Mesendoderm (in vitro differentiated cells): ENCODE results near the gene CCDC197.

Experiments
- DNase-seq: peaks from one replicate; pipeline ENCODE4 v3.0.0; 2013
- H2AK5ac ChIP-seq: 2 replicates; pipeline ENCODE4 v1.6.1; 2013; ENCODE audit warnings: low read length, inconsistent platforms
- H2BK120ac ChIP-seq: 2 replicates; pipeline ENCODE4 v1.6.1; 2013; ENCODE audit warnings: low read depth, mild to moderate bottlenecking, low read length, moderate library complexity, mixed read lengths
- H2BK15ac ChIP-seq: replicated peaks from 2 replicates; pipeline ENCODE4 v1.6.1; 2013; ENCODE audit warnings: low read depth, mild to moderate bottlenecking, moderate library complexity
- H2BK5ac ChIP-seq: 2 replicates; pipeline ENCODE4 v1.6.1; 2013; ENCODE audit warnings: low read length, inconsistent platforms
- H3K18ac ChIP-seq: 2 replicates; pipeline ENCODE4 v1.6.1; 2013; ENCODE audit warnings: mild to moderate bottlenecking, low read length, mixed read lengths
- H3K23ac ChIP-seq: one replicate; pipeline ENCODE4 v1.6.1; 2013; ENCODE audit warnings: low read length
- H3K27ac ChIP-seq: 2 replicates; pipeline ENCODE4 v1.5.1; 2013; ENCODE audit warnings: low read depth, mild to moderate bottlenecking, inconsistent platforms, low read length, moderate library complexity
- H3K27me3 ChIP-seq: 2 replicates; pipeline ENCODE4 v1.6.1; 2013; ENCODE audit warnings: low read length, control low read depth, mild to moderate bottlenecking, inconsistent platforms; ENCODE audit not compliant: insufficient read depth, poor library complexity
- H3K36me3 ChIP-seq: 2 replicates; pipeline ENCODE4 v1.6.1; 2013; ENCODE audit warnings: low read length, inconsistent platforms; ENCODE audit not compliant: control insufficient read depth, insufficient read depth
- H3K4ac ChIP-seq: one replicate; pipeline ENCODE4 v1.6.1; 2013; ENCODE audit warnings: low read depth, mild to moderate bottlenecking, low read length, moderate library complexity
- H3K4me1 ChIP-seq: 2 replicates; pipeline ENCODE4 v1.6.1; 2013; ENCODE audit warnings: low read depth, low read length, inconsistent platforms; ENCODE audit not compliant: control insufficient read depth
- H3K4me2 ChIP-seq: 2 replicates; pipeline ENCODE4 v1.6.1; 2013; ENCODE audit warnings: low read length
- H3K4me3 ChIP-seq: 2 replicates; pipeline ENCODE4 v1.5.1; 2013; ENCODE audit warnings: mild to moderate bottlenecking, low read length
- H3K56ac ChIP-seq: one replicate; pipeline ENCODE4 v1.6.1; 2013; ENCODE audit warnings: low read length
- H3K79me1 ChIP-seq: 2 replicates; pipeline ENCODE4 v1.6.1; 2013; ENCODE audit warnings: low read length, inconsistent platforms
- H3K79me2 ChIP-seq: 2 replicates; pipeline ENCODE4 v1.6.1; 2013; ENCODE audit warnings: mild to moderate bottlenecking, low read length; ENCODE audit not compliant: control insufficient read depth, insufficient read depth
- H3K9ac ChIP-seq: 2 replicates; pipeline ENCODE4 v1.6.1; 2013; ENCODE audit warnings: low read length, inconsistent platforms
- H4K5ac ChIP-seq: one replicate; pipeline ENCODE4 v1.6.1; 2013; ENCODE audit warnings: low read length
- H4K8ac ChIP-seq: one replicate; pipeline ENCODE4 v1.6.1; 2013; ENCODE audit warnings: low read depth, mild to moderate bottlenecking, control low read depth, low read length, moderate library complexity
- WGBS: extraction: QIAGEN DNeasy Blood & Tissue Kit; methylation state at CpG from one replicate; pipeline ENCODE4 v1.1.7; 2013; ENCODE audit warnings: low lambda C conversion rate, missing lambda C conversion rate; ENCODE audit not compliant: insufficient coverage; ENCODE audit errors: extremely low coverage; 5-methylcytosine and 5-hydroxymethylcytosine counted together

The CCDC197 gene

DNA sequence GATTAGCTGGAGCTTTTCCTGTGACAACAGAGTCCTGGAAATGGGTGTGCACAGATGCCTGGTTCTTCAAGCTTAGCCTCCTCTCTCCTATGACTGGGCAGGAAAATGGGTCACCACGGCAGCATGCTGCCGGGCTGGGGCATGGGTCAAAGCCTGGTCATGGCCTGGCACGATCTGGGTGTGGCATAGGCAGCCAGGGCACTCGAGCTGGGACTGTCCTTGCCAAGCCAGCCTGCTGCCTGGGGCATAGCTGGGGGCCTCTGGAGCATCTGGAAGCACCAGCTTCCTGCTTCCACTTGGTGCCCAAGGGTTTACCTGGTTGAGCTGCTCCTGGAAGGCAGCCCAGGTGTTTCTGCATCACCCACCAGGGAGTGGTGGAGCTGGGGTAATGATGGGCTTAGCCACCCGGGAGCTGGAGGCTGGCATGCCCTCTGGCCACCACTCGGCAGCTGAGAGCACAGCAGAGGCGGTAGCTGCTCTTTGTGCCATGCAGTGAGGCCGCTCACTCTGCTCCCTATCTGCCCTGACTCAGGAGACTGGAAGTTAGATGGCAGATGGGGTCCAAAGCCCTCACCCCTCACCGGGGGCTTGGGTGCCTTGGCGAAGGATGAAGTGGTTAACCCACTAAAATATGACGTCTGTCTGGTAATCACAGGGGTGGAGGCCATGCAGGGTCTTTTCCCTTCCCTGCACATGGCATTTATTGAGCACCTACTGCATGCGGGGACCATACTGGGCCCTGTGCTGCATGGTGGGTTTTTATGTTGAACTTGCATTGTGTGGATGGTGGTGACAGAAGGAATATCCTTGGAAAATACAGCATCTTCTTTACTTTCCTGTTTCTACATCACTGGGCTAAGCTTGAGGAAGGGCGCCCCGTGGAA is 30.7 kb downstream of the CCDC197 start:
- no CpG with 5 or more reads among the region's 14 CpGs for WGBS
- no peak overlapping the region for H4K5ac ChIP-seq
- no peak overlapping the region for H2BK120ac ChIP-seq

DNA sequence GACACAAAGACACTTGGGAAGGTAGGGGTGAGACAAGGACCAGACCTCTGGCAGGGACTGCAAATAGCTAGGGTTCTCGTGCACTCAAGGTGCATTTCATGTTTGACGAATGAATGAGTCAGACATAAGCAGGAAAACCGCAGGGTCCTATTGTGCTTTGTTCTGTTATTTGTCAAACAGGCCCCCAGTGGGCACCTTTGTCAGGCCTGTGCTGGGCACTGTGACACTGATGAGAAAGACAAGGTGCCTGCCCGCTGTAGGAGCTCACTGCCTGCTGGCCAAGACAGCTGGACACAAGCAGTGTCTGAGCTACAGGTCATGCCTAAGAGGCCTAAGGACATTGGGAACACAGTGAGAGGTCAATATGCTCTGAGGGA is 31.3 kb downstream of the CCDC197 start:
- H2BK5ac ChIP-seq = no peak overlapping the region
- H2AK5ac ChIP-seq = no peak overlapping the region
- no peak overlapping the region for H3K4me3 ChIP-seq
- H3K4ac ChIP-seq = no peak overlapping the region
- no peak overlapping the region for H3K27ac ChIP-seq
- H3K36me3 ChIP-seq = no peaks in the 10 kb centered on the region
- H2BK15ac ChIP-seq = no peak overlapping the region
- no peaks in the 10 kb centered on the region for H3K79me2 ChIP-seq
- no peaks in the 10 kb centered on the region for H3K27me3 ChIP-seq
- no peak overlapping the region for H3K18ac ChIP-seq
- no peak overlapping the region for H3K56ac ChIP-seq
- no peak overlapping the region for H3K23ac ChIP-seq
- no peak overlapping the region for H4K8ac ChIP-seq
- no peaks in the 10 kb centered on the region for H3K79me1 ChIP-seq
- no peaks in the 10 kb centered on the region for H3K4me1 ChIP-seq
- H3K9ac ChIP-seq = no peak overlapping the region
- no CpG with 5 or more reads among the region's 4 CpGs for WGBS
- no peak overlapping the region for H3K4me2 ChIP-seq
- DNase-seq = no peak
- no peak overlapping the region for H4K5ac ChIP-seq
- no peak overlapping the region for H2BK120ac ChIP-seq

More for the DNA sequence above, 30.7 kb downstream of the CCDC197 start:
- no peak overlapping the region for H4K8ac ChIP-seq
- no peaks in the 10 kb centered on the region for H3K36me3 ChIP-seq
- H3K4me1 ChIP-seq = no peaks in the 10 kb centered on the region
- no peaks in the 10 kb centered on the region for H3K27me3 ChIP-seq
- H3K4me2 ChIP-seq = no peak overlapping the region
- H2BK15ac ChIP-seq = no peak overlapping the region
- no peak overlapping the region for H2AK5ac ChIP-seq
- H3K9ac ChIP-seq = no peak overlapping the region
- no peaks in the 10 kb centered on the region for H3K79me2 ChIP-seq
- H3K79me1 ChIP-seq = no peaks in the 10 kb centered on the region
- H3K56ac ChIP-seq = no peak overlapping the region
- no peak for DNase-seq
- H3K23ac ChIP-seq = no peak overlapping the region
- H3K4ac ChIP-seq = no peak overlapping the region
- H2BK5ac ChIP-seq = no peak overlapping the region
- H3K18ac ChIP-seq = no peak overlapping the region
- H3K27ac ChIP-seq = no peak overlapping the region
- H3K4me3 ChIP-seq = no peak overlapping the region

DNA sequence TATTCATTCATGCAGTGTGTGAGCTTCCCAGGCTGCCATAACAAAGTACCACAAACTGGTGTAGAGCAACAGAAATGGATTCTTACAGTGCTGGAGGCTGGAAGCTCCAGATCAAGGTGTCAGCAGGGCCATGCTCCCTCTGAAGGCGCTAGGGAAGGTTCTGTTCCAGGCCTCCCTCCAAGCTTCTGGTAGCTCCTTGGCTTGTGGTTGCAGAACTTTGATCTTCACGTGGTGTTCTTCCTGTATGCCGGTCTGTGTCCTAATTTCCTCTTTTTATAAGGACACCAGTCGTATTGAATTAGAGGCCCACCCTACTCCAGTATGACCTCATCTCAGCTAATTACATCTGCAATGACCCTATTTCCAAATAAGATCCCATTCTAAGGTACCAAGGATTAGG is 32.2 kb downstream of the CCDC197 start:
- H3K4me2 ChIP-seq = no peak overlapping the region
- H3K56ac ChIP-seq = no peak overlapping the region
- no peaks in the 10 kb centered on the region for H3K36me3 ChIP-seq
- no peak overlapping the region for H3K4ac ChIP-seq
- H4K8ac ChIP-seq = no peak overlapping the region
- H2BK120ac ChIP-seq = no peak overlapping the region
- no peak overlapping the region for H3K23ac ChIP-seq
- DNase-seq = no peak
- H3K4me3 ChIP-seq = no peak overlapping the region
- no peak overlapping the region for H2BK15ac ChIP-seq
- H2AK5ac ChIP-seq = no peak overlapping the region
- H3K27me3 ChIP-seq = no peaks in the 10 kb centered on the region
- no peak overlapping the region for H3K18ac ChIP-seq
- H2BK5ac ChIP-seq = no peak overlapping the region
- WGBS = no CpG with 5 or more reads among the region's 4 CpGs
- H4K5ac ChIP-seq = no peak overlapping the region
- no peak overlapping the region for H3K9ac ChIP-seq
- no peak overlapping the region for H3K27ac ChIP-seq
- H3K79me2 ChIP-seq = no peaks in the 10 kb centered on the region
- H3K79me1 ChIP-seq = no peaks in the 10 kb centered on the region
- H3K4me1 ChIP-seq = no peaks in the 10 kb centered on the region

DNA sequence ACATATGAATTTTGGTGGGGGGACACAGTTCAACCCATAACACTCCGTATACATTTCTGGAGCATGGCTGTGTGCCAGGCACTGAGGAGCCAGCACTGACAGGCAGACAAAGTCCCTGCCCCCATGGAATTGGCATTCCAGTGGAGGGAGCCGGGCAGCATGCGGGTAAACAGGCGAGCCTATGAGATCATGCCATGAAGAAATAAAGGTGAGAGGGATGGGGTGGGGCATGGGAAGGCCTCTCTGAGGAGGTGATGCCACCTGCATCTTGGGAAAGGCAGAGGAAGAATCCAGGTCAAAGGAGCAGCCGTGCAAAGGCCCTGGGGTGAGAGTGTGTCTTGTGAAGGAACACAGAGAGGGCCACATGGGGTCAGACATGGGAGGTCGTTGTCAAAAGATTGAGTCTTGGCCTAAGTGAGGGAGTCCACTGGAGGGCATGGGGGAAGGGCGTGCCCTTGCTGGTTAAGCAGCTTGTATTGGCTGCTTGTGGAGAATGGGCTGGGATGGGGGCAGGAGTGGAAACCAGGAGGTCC is 32.6 kb downstream of the CCDC197 start:
- Histone ChIP-seq H4K5ac (no peak overlapping the region), H3K4me2 (no peak overlapping the region), H4K8ac (no peak overlapping the region), H3K4me3 (no peak overlapping the region), H3K56ac (no peak overlapping the region), H3K9ac (no peak overlapping the region), H3K36me3 (no peaks in the 10 kb centered on the region), H3K79me1 (no peaks in the 10 kb centered on the region), H2AK5ac (no peak overlapping the region), H3K18ac (no peak overlapping the region), H3K23ac (no peak overlapping the region), H2BK5ac (no peak overlapping the region), H3K4me1 (no peaks in the 10 kb centered on the region), H2BK15ac (no peak overlapping the region), H3K4ac (no peak overlapping the region), H3K79me2 (no peaks in the 10 kb centered on the region), H2BK120ac (no peak overlapping the region), H3K27ac (no peak overlapping the region), H3K27me3 (no peaks in the 10 kb centered on the region)
- no CpG with 5 or more reads among the region's 7 CpGs for WGBS
- no peak for DNase-seq

DNA sequence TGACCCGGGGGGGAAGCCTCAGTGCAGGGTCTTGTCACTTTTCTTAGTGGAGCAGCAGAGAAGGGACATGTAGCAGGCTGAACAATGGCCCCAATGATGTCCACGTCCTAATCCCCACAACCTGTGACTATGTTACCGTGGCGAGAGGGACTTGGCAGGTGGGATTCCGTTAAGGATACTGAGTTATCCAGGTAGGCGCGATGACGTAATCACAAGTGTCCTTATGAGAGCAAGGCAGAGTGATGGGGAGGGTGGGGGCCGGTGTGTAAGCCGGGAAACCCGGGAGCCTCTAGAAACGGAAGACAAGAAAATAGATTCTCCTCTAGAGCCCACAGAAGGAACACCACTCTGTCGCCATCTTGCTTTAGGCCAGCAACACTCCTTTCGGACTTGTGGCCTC is 33.5 kb downstream of the CCDC197 start:
- Histone ChIP-seq H3K9ac (no peak overlapping the region), H3K56ac (no peak overlapping the region), H2BK120ac (no peak overlapping the region), H3K79me2 (no peaks in the 10 kb centered on the region), H3K4me3 (no peak overlapping the region), H3K36me3 (no peaks in the 10 kb centered on the region), H3K4ac (no peak overlapping the region), H3K18ac (no peak overlapping the region), H3K27ac (no peak overlapping the region), H4K5ac (no peak overlapping the region), H3K4me2 (no peak overlapping the region), H2AK5ac (no peak overlapping the region), H3K79me1 (no peaks in the 10 kb centered on the region), H2BK15ac (no peak overlapping the region), H2BK5ac (no peak overlapping the region), H3K23ac (no peak overlapping the region), H3K27me3 (no peaks in the 10 kb centered on the region), H3K4me1 (no peaks in the 10 kb centered on the region), H4K8ac (no peak overlapping the region)
- WGBS = no CpG with 5 or more reads among the region's 14 CpGs
- no peak for DNase-seq
